ENCODE results near the gene THOC2. TPM values are rescaled to one million over a fixed set of nuclear protein-coding genes. Genes with fewer than 3 reads are reported as not detected.

Gene THOC2
- total and polyA plus RNA-seq, 2 of the 8 experiments (the other 6 are each of a cell fraction or from before 2014, with no cell fraction given), result 32.7 to 68.8 TPM

- H4K20me1 ChIP-seq (replicated peaks in 1 of 2; ENCODE audit: control insufficient read depth in 1 of 2, insufficient read depth in 2 of 2, low read length in 2 of 2), result no peaks in the 10 kb centered on the region
- peaks cover 0 to 9% (median 0%) of the 10 kb centered on the region in 4 experiments; a peak in 5 of 8 replicates for H3K36me3 ChIP-seq (ENCODE audit: control insufficient read depth in 2 of 4, insufficient read depth in 4 of 4, low read length in 3 of 4)
- no peaks in the 10 kb centered on the region for H3K79me2 ChIP-seq (ENCODE audit: control insufficient read depth in 1 of 2, insufficient read depth in 2 of 2, low read length in 2 of 2)
- H3K23me2 ChIP-seq (ENCODE audit: low read depth, low read length), result no peaks in the 10 kb centered on the region
- H3K4ac ChIP-seq (replicated peaks; ENCODE audit: insufficient read length, low read depth, low read length), result no peak overlapping the region
- H2BK15ac ChIP-seq (ENCODE audit: low read length), result no peak overlapping the region
- no peak overlapping the region for H2BK120ac ChIP-seq (replicated peaks; ENCODE audit: low read depth, low read length)
- no peak overlapping the region for H3K4me3 ChIP-seq (ENCODE audit: extremely low read depth in 1 of 4, insufficient read depth in 2 of 4, low read depth in 3 of 4, low read length in 4 of 4)
- POLR2A ChIA-PET (ENCODE audit: partially characterized antibody), result no interaction called here
- no peak for DNase-seq (ENCODE audit: low read depth in 1 of 2, low spot score in 2 of 2)
- H3K4me2 ChIP-seq (ENCODE audit: insufficient read depth in 1 of 2, low read depth in 2 of 2, low read length in 2 of 2), result no peak overlapping the region
- H3K27ac ChIP-seq (ENCODE audit: low read depth, low read length), result no peak overlapping the region
- no peak for FAIRE-seq
- H2AFZ ChIP-seq (ENCODE audit: low read length), result no peak overlapping the region
- no peak overlapping the region for H2BK20ac ChIP-seq (ENCODE audit: low read length)
- H3K9me3 ChIP-seq (ENCODE audit: insufficient read depth in 2 of 2, low read depth in 1 of 2, low read length in 1 of 2), result no peaks in the 10 kb centered on the region
- H3K23ac ChIP-seq (ENCODE audit: insufficient read length), result no peak overlapping the region
- no peak overlapping the region for H3K18ac ChIP-seq (ENCODE audit: extremely low read depth, low read length)
- no peak overlapping the region for H3K9ac ChIP-seq (replicated peaks in 1 of 4; ENCODE audit: extremely low read depth in 1 of 4, low read depth in 3 of 4, low read length in 3 of 4)
- H2AK5ac ChIP-seq (ENCODE audit: low read depth, low read length), result no peak overlapping the region
- no peaks in the 10 kb centered on the region for H3K4me1 ChIP-seq (replicated peaks in 1 of 4; ENCODE audit: control insufficient read depth in 3 of 4, insufficient read depth in 4 of 4, low read length in 3 of 4)
- H3K14ac ChIP-seq (ENCODE audit: insufficient read length), result no peak overlapping the region
- no peak overlapping the region for H2BK12ac ChIP-seq (ENCODE audit: low read depth, low read length)
- no peak overlapping the region for H4K8ac ChIP-seq (ENCODE audit: extremely low read depth, insufficient read depth, low read length)
- no peaks in the 10 kb centered on the region for H3K79me1 ChIP-seq (ENCODE audit: low read depth, low read length)
- no peak overlapping the region for H4K91ac ChIP-seq (replicated peaks; ENCODE audit: insufficient read length, low read length)
- no peak overlapping the region for H3K56ac ChIP-seq (replicated peaks; ENCODE audit: insufficient read length, low read depth, low read length)
- 91% methylated on average over 1 of the region's 1 CpG; no CpG with 5 or more reads in 1 of the 2 experiments for WGBS, 2 experiments (ENCODE audit: extremely low coverage in 1 of 2, insufficient coverage in 1 of 2, insufficient read length in 1 of 2, insufficient replicate concordance in 2 of 2, low coverage in 1 of 2, low lambda C conversion rate in 2 of 2, missing lambda C conversion rate in 1 of 2)
- no peak overlapping the region for H4K5ac ChIP-seq (ENCODE audit: insufficient read length, low read depth, low read length)
- CTCF ChIA-PET (ENCODE audit: partially characterized antibody), result no interaction called here
- no peaks in the 10 kb centered on the region for H3K27me3 ChIP-seq (replicated peaks in 1 of 4; ENCODE audit: control insufficient read depth in 3 of 4, extremely low read depth in 1 of 4, insufficient read depth in 3 of 4, low read length in 3 of 4)
- H2BK5ac ChIP-seq (ENCODE audit: low read depth, low read length), result no peak overlapping the region
- no peak for TF ChIP-seq TCF12 (IDR thresholded peaks at IDR 0.05; ENCODE audit: low read depth, low read length)
- no peak for TF ChIP-seq RFX5 (IDR thresholded peaks at IDR 0.05; ENCODE audit: borderline replicate concordance, low read depth, low read length)
- no peak for TF ChIP-seq EP300 (IDR thresholded peaks at IDR 0.05; ENCODE audit: borderline replicate concordance in 1 of 2, low read depth in 2 of 2, low read length in 2 of 2)
- TF ChIP-seq BCL11A (IDR thresholded peaks at IDR 0.05; ENCODE audit: low read depth in 2 of 2, low read length in 2 of 2), result no peak
- TF ChIP-seq RNF2 (IDR thresholded peaks at IDR 0.05; ENCODE audit: borderline replicate concordance, low read depth, low read length, missing control alignments, poor library complexity, severe bottlenecking), result no peak
- no peak for TF ChIP-seq CEBPB (IDR thresholded peaks at IDR 0.05; ENCODE audit: low read depth, low read length)
- TF ChIP-seq ZNF274 (IDR thresholded peaks at IDR 0.05; ENCODE audit: borderline replicate concordance, extremely low read depth, low read length), result no peak
- no peak for TF ChIP-seq CHD2 (IDR thresholded peaks at IDR 0.05; ENCODE audit: low read length)
- TF ChIP-seq SIRT6 (IDR thresholded peaks at IDR 0.05; ENCODE audit: low read length), result no peak
- no peak for TF ChIP-seq TAF1 (IDR thresholded peaks at IDR 0.05; ENCODE audit: low read depth, low read length)
- no peak for TF ChIP-seq BRCA1 (IDR thresholded peaks at IDR 0.05; ENCODE audit: low read depth, low read length)
- no peak for TF ChIP-seq PHF8 (conservative IDR thresholded peaks at IDR 0.05; ENCODE audit: low read depth, low read length)
- TF ChIP-seq RBBP5 (IDR thresholded peaks at IDR 0.05; ENCODE audit: borderline replicate concordance, low read depth, low read length), result no peak
Observed at GRCh38 chrX:123685232-123685631, 47.6 kb downstream of the THOC2 start.
